Fibroblast of skin of back (primary cell): ENCODE data around the gene LMOD1.
A peak's percentile ranks its signal among the peaks of the same experiment; 100 is the strongest.
"Not testable (repeated sequence)": the region's sequence is repeated elsewhere in the genome, so short reads cannot be mapped to it uniquely, and the experiment has no call there.

Source experiments
- DNase-seq: peaks from one replicate; pipeline ENCODE4 v3.0.0-alpha.2; 2013

Gene LMOD1

DNA sequence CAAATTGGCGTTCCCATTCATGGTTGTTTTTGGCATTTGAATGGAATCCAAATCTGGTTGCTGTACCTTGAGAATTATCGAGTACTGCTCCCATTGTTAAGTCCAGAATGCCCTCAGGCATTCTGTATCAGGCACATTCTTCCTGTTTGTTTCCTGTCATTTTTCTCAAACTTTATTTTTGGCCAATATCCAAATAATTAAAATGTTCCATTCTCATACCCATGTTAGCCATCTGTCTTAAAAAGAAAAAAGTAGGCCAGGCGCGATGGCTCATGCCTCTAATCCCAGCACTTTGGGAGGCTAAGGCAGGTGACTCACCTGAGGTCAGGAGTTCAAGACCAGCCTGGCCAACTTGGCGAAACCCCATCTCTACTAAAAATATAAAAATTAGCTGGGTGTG, 86.9 kb downstream of the LMOD1 start:
- DNase-seq, result no peak

DNA sequence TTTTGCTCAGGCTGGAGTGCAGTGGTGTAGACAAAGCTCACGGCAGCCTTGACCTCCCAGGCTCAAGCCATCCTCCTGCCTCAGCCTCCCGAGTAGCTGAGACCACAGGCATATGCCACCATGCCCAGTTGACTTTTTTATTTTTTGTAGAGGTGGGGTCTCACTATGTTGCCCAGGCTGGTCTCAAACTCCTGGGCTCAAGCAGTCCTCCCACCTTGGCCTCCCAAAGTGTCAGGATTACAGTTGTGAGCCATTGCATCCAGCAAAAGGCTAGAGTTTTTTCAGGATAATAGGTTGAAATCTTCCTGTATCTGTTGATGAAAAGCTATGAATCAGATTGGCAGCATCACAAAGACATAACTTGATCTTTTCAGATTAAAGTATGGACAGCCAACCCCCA, 89.6 kb downstream of the LMOD1 start:
- not testable (repeated sequence) for DNase-seq

DNA sequence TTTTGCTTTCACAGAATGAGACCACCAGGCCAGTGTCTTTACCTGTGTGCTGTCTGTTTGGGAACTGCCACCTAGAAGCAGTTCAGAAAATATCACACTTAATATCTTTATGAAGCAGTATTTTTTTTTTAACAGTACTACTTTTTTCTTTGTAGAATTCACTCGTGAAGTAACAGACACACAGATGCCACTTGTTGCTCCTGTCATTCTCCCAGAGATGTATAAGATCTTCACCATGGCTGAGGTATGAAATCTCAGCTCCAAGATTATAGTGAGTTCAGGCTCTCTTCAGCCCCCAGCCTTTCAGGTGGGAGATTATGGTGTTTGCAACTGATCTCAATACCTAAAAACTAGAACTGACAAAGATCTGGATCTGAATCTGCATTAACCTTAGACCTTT, 94.4 kb downstream of the LMOD1 start:
- DNase-seq, result no peak

DNA sequence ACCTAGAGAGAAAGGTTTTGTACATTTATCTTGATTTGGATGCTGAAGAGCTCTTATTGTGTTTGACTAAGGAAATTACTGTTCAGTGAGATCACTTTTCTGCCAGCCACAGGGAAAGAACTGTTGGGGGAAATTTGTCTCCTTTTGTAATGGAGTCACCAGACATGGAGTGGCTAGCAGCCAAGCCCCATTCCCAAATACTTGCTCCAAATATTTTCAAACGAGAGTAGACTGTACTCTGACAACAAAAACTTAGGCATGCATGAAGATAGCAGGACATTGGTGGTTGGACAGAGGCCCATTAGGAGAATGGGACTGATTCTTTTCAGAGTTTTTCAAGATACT, 96.3 kb downstream of the LMOD1 start:
- peak; percentile 96 for DNase-seq

DNA sequence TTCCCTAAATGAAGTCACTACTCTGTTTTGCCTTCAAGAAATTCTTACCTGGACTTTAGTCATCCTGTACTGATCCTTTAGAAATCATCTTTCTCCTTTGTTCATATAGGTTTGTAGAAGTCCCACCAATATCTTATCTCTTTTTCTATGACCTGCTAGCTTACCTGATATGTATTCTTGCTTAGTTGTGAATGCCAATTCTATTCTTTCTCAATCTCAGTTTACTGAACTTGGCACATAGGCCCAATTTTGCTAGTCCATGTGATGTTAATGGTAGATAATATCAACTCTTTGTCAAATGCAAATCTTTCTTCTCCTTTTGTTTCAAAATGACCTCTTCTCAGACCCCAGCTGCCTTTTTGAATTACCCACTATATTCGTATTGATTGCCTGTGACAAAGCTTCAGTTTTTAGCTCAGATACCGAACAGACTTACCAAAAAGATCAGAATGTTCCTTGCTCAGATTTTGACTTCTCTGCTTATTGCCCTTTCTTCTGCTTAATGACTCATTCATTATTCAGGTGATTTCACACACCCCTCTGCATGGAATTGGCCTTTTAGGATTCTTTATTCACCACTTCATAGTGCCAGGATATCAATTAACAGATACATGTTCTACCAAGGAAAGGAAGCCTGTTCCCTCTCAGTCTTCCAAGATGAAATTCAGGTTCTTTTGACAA, 96.8 kb downstream of the LMOD1 start:
- DNase-seq, result no peak

DNA sequence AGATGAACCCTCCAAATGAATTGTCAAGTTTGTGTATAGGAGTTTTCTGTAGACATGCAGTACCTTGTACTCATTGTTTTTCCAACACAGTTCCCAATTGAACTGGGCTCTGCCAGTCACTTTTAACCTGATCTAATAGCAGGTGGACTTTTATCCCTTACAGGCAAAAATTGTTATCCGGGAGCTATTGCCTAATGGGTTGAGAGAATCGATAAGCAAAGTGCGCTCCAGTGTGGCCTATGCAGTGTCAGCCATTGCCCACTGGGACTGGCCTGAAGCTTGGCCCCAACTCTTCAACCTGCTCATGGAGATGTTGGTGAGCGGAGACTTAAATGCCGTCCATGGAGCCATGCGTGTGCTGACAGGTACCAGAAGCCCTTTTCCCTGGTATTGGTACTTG, 98.1 kb downstream of the LMOD1 start:
- DNase-seq, result no peak

DNA sequence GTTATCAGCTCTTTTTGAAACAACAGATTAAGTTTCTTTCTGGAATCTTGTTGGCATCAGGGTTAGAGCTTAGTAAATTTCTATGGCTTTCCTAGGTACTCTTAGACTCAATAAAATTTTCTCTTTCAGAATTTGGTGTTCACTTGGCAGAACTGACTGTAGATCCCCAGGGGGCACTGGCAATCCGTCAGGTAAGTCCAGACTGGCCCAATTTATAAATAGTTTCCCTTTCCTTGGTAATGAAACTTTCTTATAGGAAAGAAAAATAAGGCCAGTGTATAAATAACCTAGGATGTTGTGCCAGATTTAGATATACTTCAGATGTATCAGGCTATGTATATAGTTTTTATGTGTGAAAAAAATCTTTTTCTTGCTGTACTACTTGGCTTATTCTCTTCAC, 99.2 kb downstream of the LMOD1 start:
- no peak for DNase-seq
